GM21723 (cell line): ENCODE measurements around the gene RETREG1.
"Not testable (repeated sequence)": the region's sequence is repeated elsewhere in the genome, so short reads cannot be mapped to it uniquely, and the experiment has no call there.

Experiments
- ATAC-seq: cut with Tn5 transposase; IDR thresholded peaks from one replicate; pipeline ENCODE4 v1.9.1; 2021; ENCODE audit warnings: mild to moderate bottlenecking, moderate library complexity; ENCODE audit not compliant: unreplicated experiment

The RETREG1 gene

DNA sequence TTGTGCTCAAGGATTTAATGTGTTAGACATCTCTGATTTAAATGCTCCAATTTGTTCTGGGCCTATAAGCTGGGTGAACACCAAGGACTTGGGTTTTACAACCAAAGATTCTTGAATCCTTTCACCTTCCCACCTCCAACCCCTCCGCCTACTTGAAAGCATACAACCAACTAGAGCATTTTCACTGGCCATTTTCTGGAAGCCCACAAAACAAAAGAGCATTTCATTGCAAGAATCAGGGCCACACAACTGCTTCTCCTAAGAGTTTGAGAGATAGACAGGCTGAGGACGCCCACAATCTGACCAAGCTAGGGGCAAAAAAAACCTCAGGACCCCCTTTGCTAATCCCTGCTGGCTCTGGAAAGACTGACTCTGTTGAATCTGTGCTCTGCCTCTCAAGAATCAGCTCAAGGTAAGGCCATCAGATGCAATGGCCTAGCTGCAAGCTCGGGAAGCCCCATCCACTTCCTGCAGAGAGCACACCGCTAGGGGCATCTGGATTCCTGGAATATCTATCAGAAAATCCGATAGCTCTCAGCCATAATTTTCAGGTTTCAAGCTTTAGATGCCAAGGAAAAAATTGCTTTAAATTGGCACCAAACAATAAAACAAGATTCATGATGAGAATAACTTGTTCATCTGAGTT, 57.7 kb downstream of the RETREG1 start:
- no peak for ATAC-seq

DNA sequence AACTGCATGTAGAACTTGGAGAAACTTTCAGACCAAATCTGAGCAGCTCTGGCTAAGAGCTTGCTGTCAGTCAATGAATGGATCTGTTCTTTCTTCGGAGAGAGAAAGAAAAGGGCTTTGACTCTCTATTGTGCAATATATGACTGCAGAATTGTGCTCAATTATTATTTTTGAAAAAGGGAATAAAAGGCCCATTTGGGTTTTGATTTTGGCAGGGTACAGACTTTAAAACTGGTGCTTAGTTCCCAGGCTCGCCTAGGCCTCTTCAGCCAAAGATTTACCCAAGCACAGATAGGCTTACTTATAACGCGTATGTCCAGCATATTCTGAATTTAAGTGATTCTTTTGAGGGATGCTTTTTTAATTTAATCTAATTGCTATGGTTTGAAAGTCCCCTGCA, 59.3 kb downstream of the RETREG1 start:
- ATAC-seq, result no peak

DNA sequence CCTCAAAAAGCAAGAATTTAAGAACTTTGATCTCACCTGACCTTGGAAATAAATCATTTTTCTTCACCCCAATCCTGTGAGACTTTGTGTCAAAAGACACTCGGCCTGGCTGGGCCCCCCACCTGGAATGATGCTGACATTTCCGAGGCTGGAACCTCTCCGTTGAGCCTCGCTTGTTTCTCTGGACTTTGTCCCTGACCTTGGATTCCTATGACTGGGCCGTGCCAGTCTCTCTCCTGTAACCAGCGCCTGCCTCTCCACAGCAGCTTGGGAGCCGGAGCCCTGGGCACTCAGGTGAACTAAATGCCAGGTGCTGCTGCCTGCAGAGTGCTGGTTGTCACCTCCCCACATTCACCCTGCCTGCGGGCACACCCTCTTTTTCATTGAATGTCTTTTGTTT, 62.7 kb downstream of the RETREG1 start:
- no peak for ATAC-seq

DNA sequence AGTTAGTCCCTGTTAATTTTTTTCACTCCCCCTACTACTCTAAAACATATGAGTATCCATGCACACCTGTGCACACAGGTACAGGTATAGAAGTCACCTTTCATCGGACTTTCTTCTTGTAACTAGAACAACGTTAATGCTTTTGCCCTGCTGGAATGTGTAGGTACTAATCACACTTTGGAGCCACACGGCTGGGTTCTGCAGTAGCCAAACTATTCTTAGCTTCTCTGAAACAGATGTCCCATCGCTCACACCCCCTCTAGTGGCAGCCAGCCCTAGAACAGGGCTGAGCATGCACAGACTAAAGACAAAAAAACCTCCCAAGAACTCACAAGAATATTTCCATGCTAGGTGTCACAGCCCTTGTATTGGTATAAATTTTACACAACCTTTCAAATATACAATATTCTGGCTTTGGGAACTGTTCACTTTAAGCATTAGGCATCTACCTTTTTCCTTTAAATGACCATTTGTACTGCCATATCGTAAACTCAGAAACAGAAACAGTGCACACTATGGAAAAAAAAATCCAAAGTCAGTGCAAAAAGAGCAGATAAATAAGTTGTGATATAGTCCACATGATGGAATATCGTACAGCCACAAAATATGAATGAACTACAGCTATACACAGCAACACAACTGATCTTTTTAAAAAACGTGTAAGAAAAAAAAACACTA, 64.0 kb downstream of the RETREG1 start:
- ATAC-seq, result peak; percentile 77

DNA sequence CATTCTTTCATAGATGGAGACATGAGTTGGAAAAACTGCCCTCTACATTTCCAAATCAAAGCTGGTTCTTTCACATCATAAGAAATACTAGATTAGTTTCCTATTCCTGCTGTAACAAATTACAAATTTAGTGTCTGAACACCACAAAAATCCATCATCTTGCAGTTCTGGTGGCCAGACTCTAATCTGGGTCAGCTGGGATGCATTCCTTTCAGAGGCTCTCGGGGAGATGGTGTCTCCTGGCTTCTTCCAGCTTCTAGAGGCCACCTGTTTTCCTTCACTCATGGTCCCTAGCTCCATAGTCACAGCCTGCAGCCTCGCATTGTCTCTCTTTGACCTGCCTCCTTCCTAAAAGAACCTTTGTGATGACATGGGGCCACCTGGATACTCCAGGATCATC, 65.2 kb downstream of the RETREG1 start:
- ATAC-seq, result no peak

DNA sequence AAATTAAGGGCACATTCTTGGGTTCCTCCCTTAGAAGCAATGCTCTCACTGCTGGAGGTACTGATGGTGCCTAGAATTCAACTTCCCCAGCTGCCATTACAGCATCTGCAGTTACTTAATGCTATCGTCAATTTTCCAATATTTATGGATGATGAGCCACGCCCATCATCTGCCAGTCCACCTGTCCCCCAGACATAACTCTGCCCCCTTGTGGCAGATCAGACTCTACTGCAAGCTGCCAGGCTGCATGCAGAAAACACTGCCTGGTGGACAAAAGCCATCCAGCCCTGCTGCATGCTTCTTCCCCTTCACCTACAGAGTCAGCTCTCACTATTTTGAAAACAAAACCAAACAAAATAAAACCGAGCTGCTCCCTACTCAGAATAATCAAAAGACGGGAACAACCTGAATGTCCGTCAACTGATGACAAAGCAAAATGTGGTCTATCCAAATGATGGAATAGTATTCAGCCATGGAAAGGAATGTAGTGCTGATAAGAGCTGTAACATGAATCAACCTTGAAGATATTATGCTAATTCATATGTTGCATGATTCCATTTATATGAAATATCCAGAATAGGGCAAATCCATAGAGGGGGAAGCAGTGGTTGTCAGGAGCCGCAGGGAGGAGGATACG, 66.4 kb downstream of the RETREG1 start:
- peak; percentile 75 for ATAC-seq

DNA sequence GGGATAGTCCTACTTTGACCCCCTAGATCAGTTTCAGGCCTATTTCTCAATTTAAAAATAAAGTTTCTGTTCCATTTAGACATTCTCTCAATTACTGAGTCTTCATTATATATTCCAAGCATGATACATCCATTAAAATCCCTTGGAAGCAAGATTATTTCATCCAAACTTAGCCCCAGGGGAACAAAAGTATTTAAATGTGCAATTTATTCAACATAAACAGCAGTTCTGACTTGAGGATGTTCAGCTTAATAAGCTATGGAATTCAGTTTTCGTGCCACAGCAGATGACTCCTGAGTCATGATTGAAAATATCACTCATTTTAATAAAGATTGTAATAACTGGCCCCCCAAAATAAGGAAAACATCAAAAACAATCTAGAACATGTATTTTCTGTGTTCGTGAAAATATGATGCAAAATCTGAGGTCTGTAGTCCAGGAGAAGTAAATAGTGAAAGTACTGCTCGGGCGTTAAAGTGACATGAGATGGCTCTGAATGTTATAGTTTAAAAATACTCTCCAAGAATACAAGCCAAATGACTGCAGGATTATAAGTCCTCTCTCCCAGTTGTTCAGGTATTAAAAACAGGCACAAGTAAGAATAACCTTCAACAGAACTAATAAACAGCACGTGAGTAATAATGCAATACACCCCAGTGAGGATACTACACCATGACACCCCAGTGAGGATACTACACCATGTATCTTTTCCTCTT, 67.1 kb downstream of the RETREG1 start:
- peak; percentile 36 for ATAC-seq

DNA sequence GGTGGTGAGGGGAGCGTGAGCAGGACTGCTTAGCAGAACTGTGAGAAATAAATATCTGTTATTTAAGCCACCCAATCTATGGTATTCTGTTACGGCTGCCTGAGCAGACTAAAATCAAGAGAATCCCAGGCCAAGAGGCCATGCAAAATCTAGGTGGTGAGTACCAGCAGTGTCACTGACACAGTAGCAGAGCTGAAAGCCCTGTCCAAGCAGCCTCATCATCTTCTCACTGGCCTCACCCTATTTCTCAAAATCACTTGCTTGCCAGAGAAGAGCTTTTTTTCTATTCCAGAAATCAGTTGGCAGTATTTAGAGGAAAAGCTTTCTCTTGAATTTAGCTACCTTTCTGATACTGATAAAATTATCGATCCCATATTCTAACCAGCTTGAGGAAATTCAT, 68.0 kb downstream of the RETREG1 start:
- ATAC-seq, result no peak

DNA sequence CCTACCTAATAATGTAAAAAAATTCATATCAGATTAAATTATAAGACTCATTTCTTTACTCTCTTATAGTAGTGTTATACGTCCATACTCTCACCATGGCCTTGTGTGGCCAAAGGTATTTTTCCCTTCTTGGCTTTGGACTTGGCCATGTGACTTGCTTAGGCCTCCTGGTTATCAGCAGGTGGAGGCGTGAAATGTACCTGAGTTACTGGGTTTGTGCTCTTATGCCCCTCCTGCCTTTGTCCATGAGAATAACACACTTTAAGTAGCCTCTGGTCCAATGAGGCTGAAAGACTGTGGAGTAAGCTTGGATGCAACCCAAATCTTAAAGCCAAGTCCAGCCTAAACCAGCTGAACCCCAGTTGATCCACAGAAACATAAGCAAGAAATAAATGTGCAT, 68.7 kb downstream of the RETREG1 start:
- ATAC-seq, result no peak

DNA sequence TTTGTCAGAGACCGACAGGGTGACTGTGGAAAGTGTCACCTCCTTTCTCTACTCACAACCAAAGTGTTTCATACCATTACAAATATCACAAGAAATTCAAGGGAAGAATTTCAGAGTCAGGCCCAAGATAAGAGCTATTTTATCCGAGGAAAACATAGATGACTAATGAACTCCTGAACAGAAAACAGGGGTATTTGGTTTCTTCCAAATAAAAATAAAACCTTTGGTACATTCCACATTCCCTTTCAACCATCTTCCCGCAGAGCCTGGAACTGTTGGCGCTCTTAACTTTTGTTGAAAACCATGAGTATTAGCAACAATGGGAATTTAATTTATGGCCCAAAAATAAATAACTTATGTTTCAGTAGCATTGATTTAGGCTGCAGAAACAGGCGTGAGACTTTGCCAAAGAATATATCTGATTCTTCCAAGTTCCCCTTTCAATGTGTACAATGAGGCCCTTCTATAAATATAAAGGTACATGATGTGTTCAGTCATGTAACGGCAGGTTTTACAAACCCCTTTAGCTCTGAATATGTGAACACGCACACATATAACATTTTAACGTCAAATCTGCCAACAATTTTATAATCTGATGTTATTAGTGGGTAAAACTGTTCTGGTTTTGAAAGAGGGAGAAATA, 69.5 kb downstream of the RETREG1 start:
- ATAC-seq, result no peak

DNA sequence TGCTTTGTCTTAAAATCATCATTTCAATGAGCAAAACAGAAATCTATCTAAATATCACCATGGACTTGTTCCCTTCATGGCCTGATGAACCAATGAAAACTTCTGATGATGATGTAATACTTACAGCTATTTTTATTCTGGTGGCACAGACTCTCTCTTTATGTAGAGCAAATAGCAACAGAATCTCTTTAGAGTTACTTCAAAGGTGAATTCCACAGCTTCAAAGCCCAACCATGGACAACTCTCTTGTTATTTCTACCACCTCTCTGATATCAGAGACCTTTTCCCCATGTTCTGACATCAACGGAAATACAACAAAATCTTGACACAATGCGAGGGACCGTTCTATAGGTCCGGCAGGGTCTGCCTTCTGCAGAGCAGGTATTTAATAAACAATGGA, 70.1 kb downstream of the RETREG1 start:
- no peak for ATAC-seq

DNA sequence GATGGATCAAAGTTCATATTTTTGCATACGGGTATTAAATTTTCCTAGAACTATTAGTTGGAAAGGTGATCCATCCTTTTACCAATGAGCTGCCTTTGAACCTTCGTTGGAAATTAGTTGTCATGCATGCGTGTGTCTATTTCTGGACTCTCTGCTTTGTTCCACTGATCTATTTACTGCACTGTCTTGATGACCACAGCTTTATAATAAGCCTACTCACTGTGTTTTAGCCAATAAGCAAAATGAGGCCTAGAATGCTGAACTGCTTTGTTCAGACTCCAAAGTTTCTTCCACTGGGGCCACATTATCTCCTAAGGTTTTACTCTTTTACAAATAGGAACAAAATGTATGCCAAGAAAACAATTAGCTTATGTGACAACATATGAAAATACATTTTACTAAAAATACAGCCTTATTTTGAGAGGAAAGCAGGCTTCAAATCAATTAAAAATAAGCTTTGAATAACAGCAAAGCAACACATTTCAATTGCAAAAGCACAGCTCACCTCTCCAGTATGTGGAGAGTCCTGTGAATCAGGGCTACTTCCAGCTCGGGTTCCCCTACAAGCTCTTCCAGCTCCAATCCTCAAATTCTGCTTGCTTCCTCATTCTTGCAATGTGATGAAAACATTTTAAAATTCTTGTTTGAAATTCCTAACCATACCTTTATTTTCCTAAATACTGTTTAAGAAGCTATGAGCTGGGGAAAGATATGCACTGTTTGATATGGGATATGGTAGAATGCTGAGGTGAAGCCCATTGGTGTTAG, 72.0 kb downstream of the RETREG1 start:
- no peak for ATAC-seq

DNA sequence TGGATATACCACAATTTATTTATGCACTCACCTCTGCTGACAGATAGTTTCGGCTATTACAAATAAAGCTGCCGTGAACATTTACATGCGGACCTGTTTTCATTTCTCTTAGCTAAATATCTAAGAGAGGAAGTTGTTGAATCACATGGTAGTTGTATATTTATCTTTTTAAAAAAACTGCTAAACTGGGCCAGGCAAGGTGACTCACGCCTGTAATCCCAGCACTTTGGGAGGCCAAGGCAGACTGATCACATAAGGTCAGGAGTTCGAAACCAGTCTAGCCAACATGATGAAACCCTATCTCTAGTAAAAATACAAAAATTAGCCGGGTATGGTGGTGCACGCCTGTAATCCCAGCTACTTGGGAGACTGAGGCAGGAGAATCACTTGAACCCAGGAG, 73.6 kb downstream of the RETREG1 start:
- not testable (repeated sequence) for ATAC-seq

DNA sequence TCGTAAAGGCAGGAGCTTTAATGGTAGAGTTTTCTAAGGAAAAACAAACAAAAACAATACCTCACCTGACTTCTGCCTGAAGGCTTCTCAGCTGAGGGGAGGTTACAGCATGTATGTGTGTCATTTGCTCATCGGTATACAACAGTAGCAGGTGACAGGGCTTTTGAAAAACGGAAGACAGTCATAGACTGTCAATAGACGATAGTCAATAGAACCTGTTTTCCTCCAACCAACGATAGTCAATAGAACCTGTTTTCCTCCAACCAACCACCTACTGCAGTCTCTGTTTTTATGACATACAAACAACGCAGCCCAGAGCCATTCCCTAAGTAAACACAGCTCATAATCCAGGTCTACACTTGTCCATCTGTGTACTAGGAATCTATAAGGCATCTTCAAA, 74.6 kb downstream of the RETREG1 start:
- no peak for ATAC-seq

DNA sequence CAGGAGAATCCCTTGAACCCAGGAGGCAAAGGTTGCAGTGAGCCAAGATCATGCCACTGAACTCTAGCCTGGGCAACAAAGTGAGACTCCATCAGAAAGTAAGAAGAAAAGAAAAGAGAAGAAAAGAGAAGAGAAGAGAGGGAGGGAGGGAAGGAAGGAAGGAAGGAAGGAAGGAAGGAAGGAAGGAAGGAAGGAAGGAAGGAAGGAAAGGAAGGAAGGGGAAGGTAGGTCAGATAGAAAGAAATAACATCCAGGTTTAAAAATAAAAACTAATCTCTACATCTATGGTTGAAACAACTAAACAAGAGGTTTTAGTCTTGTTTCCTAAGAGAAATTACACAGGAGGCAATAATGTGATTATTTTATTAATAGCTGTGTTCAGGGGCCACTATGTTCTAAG, 75.2 kb downstream of the RETREG1 start:
- ATAC-seq, result not testable (repeated sequence)

DNA sequence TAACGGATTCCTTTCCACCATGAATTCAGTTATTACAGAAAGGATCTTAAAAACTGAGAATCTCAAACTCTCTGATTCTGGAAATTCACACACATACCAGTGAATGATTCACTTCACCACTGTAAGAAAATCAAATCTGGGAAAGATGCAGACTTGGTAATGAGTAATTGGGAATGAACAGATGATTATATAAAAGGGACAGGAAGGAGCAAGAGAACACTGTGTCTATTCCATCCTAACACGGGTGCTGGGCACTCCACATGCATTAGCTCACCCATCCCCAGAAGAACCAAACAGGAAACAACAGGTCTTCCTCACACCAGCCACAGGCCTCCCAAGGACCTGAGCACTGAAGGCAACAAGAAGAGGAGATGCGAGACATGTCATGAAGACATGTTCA, 76.4 kb downstream of the RETREG1 start:
- ATAC-seq, result no peak

DNA sequence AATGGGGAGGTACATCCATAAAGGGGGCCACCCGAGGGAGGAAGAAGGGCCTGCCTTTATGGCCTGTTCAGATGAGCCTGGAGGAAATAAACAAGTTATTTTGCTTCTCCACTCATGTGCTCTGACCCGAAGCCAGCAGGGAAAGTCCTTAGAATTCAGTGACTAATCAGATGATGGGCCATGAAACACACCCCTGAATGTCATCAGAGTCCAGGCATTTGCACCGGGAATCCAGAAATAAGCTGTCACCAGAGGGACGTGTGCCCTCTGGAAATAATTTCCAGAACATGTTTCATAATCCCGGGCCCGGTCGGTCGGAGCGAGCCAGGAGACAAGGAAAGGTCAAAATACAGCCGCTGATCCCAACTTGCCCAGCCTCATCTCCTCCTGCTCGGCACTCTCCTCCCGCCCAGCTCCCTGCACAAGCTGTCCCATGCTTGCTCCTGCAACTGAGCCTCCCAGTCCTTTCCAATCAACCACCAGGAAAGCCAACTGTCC, 77.6 kb downstream of the RETREG1 start:
- no peak for ATAC-seq

DNA sequence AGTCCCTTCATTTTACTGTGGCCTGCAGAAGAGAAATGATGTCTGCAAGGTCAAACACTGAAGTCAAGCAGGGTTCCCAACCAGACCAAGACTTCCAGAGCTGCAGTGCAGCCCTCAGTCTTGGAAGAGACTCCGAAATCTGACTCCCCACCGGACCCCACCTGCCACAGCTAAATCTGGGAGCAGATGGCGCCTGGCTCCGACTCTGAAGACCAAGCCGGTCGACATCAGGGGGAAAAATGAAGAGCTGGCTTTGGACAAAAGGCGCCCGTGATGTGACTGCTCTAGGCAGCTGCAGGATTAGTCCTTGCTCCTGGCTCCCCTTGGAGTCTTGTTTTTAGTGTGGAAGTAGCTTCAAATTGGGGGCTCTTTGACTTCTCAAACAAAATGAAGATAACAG, 78.8 kb downstream of the RETREG1 start:
- no peak for ATAC-seq

DNA sequence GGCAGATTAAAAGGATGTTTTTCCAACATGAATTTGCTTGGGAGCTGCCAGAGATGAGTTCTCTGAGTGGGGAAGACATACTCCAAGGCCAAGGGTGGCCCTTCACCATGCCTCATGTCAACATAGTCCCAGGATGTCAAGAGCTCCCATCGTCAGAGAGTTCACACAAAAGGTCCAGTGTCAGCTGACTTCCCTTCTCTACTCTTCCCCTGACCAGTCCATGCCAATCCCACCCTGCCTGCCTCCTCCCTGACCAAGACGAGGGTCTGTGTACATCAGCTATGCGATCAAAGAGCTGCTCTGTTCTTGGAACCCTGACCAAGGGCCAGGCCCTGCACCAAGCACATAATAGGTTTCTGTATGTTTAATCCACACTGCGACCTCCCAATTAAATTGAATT, 80.0 kb downstream of the RETREG1 start:
- ATAC-seq, result no peak

DNA sequence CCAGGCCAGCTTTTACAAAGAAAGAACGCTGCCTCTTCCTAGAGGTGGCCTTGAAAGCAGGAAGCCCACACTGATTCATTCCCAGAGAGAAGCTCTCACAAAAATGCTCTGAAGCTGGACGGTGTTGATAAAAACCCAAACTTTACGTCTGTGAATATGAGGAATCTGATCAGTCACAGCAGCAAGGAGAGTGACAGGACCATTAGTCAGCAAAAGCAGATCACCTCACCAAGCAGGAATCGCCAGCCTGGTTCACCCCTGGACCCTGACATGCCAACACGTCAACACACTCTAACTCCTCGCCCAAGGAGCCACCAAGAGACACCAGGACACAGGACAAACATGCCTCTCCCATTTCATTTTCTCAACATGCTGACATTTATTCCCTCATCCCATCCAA, 80.6 kb downstream of the RETREG1 start:
- no peak for ATAC-seq
